Measurements from ENCODE around the gene NRF1.
A peak's percentile ranks its signal among the peaks of the same experiment; 100 is the strongest.

NRF1 gene

GRCh38 chr7:129723679-129724078 is 112.2 kb downstream of the NRF1 start:
- TF ChIP-seq SP1 (IDR thresholded peaks at IDR 0.05): no peak
- TF ChIP-seq TARDBP (IDR thresholded peaks at IDR 0.05): no peak
- CTCF ChIA-PET: no interaction called here

GRCh38 chr7:129724796-129725195 is 113.3 kb downstream of the NRF1 start:
- ChIA-PET POLR2A (no interaction called here), CTCF (interaction anchor here (0.6 kb wide), 1 partner anchor 100 kb away, joined by 3 read pairs; no protein-coding TSS in a partner anchor)
- DNase-seq (ENCODE audit: extremely low spot score): no peak
- no peak for TF ChIP-seq BHLHE40 (IDR thresholded peaks at IDR 0.05; ENCODE audit: borderline replicate concordance)

More at GRCh38 chr7:129723679-129724078, 112.2 kb downstream of the NRF1 start:
- DNase-seq (ENCODE audit: extremely low spot score): no peak
- POLR2A ChIA-PET: no interaction called here

DNA sequence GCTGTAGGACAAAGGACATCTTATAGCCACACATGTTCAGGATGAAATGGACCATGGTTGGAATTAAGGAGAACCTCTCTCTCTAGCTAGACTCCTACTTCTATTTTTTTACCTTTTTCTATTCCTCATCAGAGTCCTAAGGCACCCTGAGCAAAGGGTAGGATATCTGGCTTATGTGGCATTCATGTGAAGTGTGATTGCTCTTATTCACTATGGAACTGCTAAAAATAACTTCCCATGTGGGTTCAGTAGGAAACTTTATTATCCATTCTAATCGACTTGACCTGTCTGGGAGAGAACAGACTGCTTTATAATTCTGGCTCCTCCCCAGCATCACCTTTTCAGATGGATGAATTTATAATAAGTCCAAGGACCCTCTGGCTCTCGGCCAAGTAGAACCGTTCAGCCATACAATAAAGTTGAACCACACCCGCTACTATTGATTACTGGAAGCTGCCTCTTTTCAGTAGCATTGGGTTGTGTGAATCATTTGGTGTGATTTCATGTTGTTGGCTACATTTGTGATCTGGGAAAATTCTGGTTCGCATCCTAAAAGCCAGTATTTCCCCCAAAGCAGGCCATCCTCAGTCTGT is 117.5 kb downstream of the NRF1 start:
- CTCF ChIA-PET: no interaction called here
- DNase-seq (ENCODE audit: extremely low spot score): no peak
- POLR2A ChIA-PET: no interaction called here
- TF ChIP-seq ZNF384 (IDR thresholded peaks at IDR 0.05) (no peak), FOXK2 (IDR thresholded peaks at IDR 0.05) (no peak), SUZ12 (IDR thresholded peaks at IDR 0.05) (no peak), FOXA1 (IDR thresholded peaks at IDR 0.05) (no peak), HDGF (IDR thresholded peaks at IDR 0.05; ENCODE audit: borderline replicate concordance) (no peak)

GRCh38 chr7:129729511-129729910 is 118.0 kb downstream of the NRF1 start:
- ChIA-PET POLR2A (no interaction called here), CTCF (no interaction called here)
- TF ChIP-seq SUZ12 (IDR thresholded peaks at IDR 0.05): no peak
- TF ChIP-seq, protein P1, sequence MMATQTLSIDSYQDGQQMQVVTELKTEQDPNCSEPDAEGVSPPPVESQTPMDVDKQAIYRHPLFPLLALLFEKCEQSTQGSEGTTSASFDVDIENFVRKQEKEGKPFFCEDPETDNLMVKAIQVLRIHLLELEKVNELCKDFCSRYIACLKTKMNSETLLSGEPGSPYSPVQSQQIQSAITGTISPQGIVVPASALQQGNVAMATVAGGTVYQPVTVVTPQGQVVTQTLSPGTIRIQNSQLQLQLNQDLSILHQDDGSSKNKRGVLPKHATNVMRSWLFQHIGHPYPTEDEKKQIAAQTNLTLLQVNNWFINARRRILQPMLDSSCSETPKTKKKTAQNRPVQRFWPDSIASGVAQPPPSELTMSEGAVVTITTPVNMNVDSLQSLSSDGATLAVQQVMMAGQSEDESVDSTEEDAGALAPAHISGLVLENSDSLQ (IDR thresholded peaks at IDR 0.05): no peak
- TF ChIP-seq SP1 (IDR thresholded peaks at IDR 0.05): no peak
- no peak for TF ChIP-seq FOXM1 (IDR thresholded peaks at IDR 0.05; ENCODE audit: borderline replicate concordance)
- no peak for TF ChIP-seq FOXK2 (IDR thresholded peaks at IDR 0.05)
- no peak for DNase-seq (ENCODE audit: extremely low spot score)

- DNase-seq (ENCODE audit: extremely low spot score): no peak
- ChIA-PET CTCF (interaction anchor here (0.7 kb wide), 1 partner anchor 16 kb away, joined by 3 read pairs; no protein-coding TSS in a partner anchor), POLR2A (no interaction called here)
- TF ChIP-seq, protein P1 (IDR thresholded peaks at IDR 0.05): no peak
- no peak for TF ChIP-seq BHLHE40 (IDR thresholded peaks at IDR 0.05; ENCODE audit: borderline replicate concordance)
- no peak for TF ChIP-seq CTBP1 (IDR thresholded peaks at IDR 0.05; ENCODE audit: borderline replicate concordance)
Measured at GRCh38 chr7:129730159-129730558, 118.6 kb downstream of the NRF1 start.

DNA sequence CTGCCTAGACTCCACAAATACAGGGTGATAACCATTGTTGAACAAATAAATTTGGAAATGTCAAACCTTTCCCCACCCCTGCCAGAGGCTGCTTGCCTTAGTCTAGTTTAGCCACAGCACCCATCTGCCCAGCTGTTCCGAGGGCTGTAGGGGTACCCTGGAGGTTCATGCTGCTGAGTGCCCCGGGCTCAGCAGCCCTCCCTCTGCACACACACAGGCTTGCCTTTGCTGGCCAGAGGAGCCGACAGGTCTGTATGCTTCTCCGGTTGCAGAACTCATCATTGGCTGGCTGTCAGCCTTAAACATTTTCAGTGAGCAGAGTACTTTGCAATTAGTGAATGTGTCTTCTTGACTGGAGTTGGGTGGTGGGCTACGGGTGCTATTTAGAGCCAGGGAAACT is 122.9 kb downstream of the NRF1 start:
- ChIA-PET CTCF (interaction anchor here (0.6 kb wide), 1 partner anchor 90 kb away, joined by 4 read pairs; no protein-coding TSS in a partner anchor), POLR2A (no interaction called here)
- no peak for DNase-seq (ENCODE audit: extremely low spot score)
- TF ChIP-seq, protein P1 (IDR thresholded peaks at IDR 0.05): no peak
- no peak for TF ChIP-seq FOXA1 (IDR thresholded peaks at IDR 0.05)
- no peak for TF ChIP-seq FOXK2 (IDR thresholded peaks at IDR 0.05)
- TF ChIP-seq BHLHE40 (IDR thresholded peaks at IDR 0.05; ENCODE audit: borderline replicate concordance): no peak
- TF ChIP-seq CTBP1 (IDR thresholded peaks at IDR 0.05; ENCODE audit: borderline replicate concordance): no peak
- no peak for TF ChIP-seq L3MBTL2 (conservative IDR thresholded peaks at IDR 0.05)
- no peak for TF ChIP-seq LEF1 (IDR thresholded peaks at IDR 0.05; ENCODE audit: borderline replicate concordance)
- no peak for TF ChIP-seq ELF4 (IDR thresholded peaks at IDR 0.05)
- no peak for TF ChIP-seq FOXM1 (IDR thresholded peaks at IDR 0.05; ENCODE audit: borderline replicate concordance)

DNA sequence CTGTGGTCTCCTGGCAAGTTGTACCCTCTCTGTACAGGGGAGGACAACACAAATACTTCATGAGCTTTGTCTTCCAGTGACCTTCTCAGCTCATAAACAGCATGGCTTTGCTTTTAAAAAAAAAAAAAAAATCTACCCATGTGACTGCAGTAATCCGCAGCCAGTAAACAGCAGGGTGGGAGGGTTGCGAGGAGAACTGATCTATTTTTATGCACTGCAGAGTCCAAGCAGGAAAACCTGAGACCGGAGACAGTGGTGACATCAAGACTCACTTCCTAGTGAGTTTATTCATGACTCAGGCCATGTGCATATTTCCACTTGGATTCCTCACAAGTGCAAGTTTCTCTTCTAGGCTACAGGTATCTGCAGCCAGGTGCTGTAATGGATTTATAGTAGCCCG is 127.9 kb downstream of the NRF1 start:
- no peak for DNase-seq (ENCODE audit: extremely low spot score)
- TF ChIP-seq FOXK2 (IDR thresholded peaks at IDR 0.05) (no peak), ZNF384 (IDR thresholded peaks at IDR 0.05) (peak; percentile 87)
- ChIA-PET POLR2A (no interaction called here), CTCF (no interaction called here)

DNA sequence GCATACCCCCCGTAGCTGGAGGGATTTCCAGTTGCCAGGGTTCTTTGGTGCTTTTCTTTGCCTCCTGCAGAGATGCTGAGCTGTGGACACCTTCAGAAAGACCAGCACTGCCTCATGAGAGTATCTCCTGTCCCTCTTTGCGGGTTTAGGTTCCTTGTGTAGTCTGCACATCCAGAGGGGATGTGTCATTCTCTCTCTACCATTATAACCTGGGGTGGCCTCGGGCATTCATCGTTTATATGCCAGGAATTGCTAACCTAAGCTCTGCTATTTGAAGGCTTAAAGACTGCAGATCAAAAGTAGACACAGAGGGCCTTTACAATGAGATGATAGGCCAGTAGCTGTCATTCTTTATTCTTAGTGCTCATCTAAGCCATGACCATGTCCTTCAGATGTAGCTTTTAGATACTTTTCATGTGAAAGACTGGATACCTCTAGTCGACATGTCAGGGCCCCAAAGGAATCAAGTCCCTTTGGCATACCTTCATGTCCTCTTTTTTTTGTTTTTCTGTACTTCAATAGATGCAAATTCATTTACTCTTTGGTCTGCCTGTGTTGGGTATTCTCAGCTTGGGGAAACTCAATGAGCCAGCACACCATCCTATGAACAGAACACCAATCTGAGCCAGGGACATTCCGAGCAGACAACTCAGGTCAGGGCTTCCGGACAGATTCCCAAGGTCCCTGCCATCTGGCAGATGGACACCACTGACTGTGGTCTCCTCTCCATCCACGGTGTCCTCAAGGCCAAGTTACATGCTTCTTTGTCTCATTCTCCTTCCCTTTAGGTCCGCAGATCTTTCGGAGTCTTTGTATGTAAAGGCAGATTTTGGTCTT is 129.3 kb downstream of the NRF1 start:
- CTCF ChIA-PET: interaction anchor here (0.6 kb wide), 1 partner anchor 397 kb away, joined by 4 read pairs; no protein-coding TSS in a partner anchor
- no peak for DNase-seq (ENCODE audit: extremely low spot score)
- POLR2A ChIA-PET: no interaction called here
- TF ChIP-seq BHLHE40 (IDR thresholded peaks at IDR 0.05; ENCODE audit: borderline replicate concordance) (no peak), ZNF384 (IDR thresholded peaks at IDR 0.05) (no peak), CTBP1 (IDR thresholded peaks at IDR 0.05; ENCODE audit: borderline replicate concordance) (no peak), TARDBP (IDR thresholded peaks at IDR 0.05) (no peak), FOXK2 (IDR thresholded peaks at IDR 0.05) (no peak), FOXA1 (IDR thresholded peaks at IDR 0.05) (no peak), SP1 (IDR thresholded peaks at IDR 0.05) (no peak), SUZ12 (IDR thresholded peaks at IDR 0.05) (no peak), L3MBTL2 (conservative IDR thresholded peaks at IDR 0.05) (no peak), LEF1 (IDR thresholded peaks at IDR 0.05; ENCODE audit: borderline replicate concordance) (no peak), ELF4 (IDR thresholded peaks at IDR 0.05) (no peak), HDGF (IDR thresholded peaks at IDR 0.05; ENCODE audit: borderline replicate concordance) (no peak), FOXM1 (IDR thresholded peaks at IDR 0.05; ENCODE audit: borderline replicate concordance) (no peak)

Data from HEK293T (cell line).